Neural crest cell (in vitro differentiated cells): ENCODE results near the gene RMND5B. TPM values are rescaled to one million over a fixed set of nuclear protein-coding genes. Genes with fewer than 3 reads are reported as not detected.

Experiments used
- DNase-seq: peaks from one replicate; pipeline ENCODE4 v3.0.0; 2021; ENCODE audit warnings: low read depth, mixed read lengths, low spot score
- H3K27ac Mint-ChIP-seq: one replicate; pipeline ENCODE4 v1.8.0; 2021; ENCODE audit warnings: mild to moderate bottlenecking, mixed read lengths; ENCODE audit not compliant: unreplicated experiment
- H3K27me3 Mint-ChIP-seq: 2 replicates; pipeline ENCODE4 v1.8.0; 2021; ENCODE audit warnings: low read depth, mild to moderate bottlenecking, mixed read lengths
- H3K36me3 Mint-ChIP-seq: 2 replicates; pipeline ENCODE4 v1.8.0; 2021; ENCODE audit warnings: low read depth, mild to moderate bottlenecking, mixed read lengths
- H3K4me1 Mint-ChIP-seq: 2 replicates; pipeline ENCODE4 v1.8.0; 2021; ENCODE audit warnings: mixed read lengths
- H3K4me3 Mint-ChIP-seq: one replicate; pipeline ENCODE4 v1.8.0; 2021; ENCODE audit warnings: mild to moderate bottlenecking, mixed read lengths
- H3K9me3 Mint-ChIP-seq: 2 replicates; pipeline ENCODE4 v1.8.0; 2021; ENCODE audit warnings: mixed read lengths
- CTCF ChIP-seq: fragments of 200-600 bp; sonication (generic); conservative IDR thresholded peaks from 2 replicates; pipeline ENCODE4 v1.5.0; 2021; ENCODE audit warnings: antibody characterized with exemption, mild to moderate bottlenecking
- total RNA-seq: library from RNA; stranded (reverse); gene quantifications from 2 replicates; pipeline ENCODE4 v1.2.1, GENCODE V29; 2021

The RMND5B gene
- total RNA-seq, 1 donor from 2014 or later, result 43.5 TPM

GRCh38 chr5:178192244-178192643, 61.4 kb downstream of the RMND5B start:
- H3K4me1 Mint-ChIP-seq, result no peaks in the 10 kb centered on the region
- TF ChIP-seq CTCF, result no peak
- DNase-seq, result no peak
- H3K27ac Mint-ChIP-seq, result no peak overlapping the region
- H3K9me3 Mint-ChIP-seq, result peaks cover 2% of the 10 kb centered on the region
- H3K4me3 Mint-ChIP-seq, result no peak overlapping the region
- no peaks in the 10 kb centered on the region for H3K36me3 Mint-ChIP-seq
- H3K27me3 Mint-ChIP-seq, result peaks cover 7% of the 10 kb centered on the region

- no peaks in the 10 kb centered on the region for H3K4me1 Mint-ChIP-seq
- H3K36me3 Mint-ChIP-seq, result no peaks in the 10 kb centered on the region
- H3K9me3 Mint-ChIP-seq, result peaks cover 2% of the 10 kb centered on the region
- H3K4me3 Mint-ChIP-seq, result no peak overlapping the region
- DNase-seq, result no peak
- H3K27me3 Mint-ChIP-seq, result peaks cover 7% of the 10 kb centered on the region
- TF ChIP-seq CTCF, result no peak
- no peak overlapping the region for H3K27ac Mint-ChIP-seq
These were observed 62.0 kb downstream of the RMND5B start for GRCh38 chr5:178192787-178193186.

GRCh38 chr5:178193251-178193809, 62.5 kb downstream of the RMND5B start:
- no peak overlapping the region for H3K27ac Mint-ChIP-seq
- no peaks in the 10 kb centered on the region for H3K4me1 Mint-ChIP-seq
- no peak for TF ChIP-seq CTCF
- H3K4me3 Mint-ChIP-seq, result no peak overlapping the region
- no peaks in the 10 kb centered on the region for H3K36me3 Mint-ChIP-seq
- peaks cover 7% of the 10 kb centered on the region for H3K27me3 Mint-ChIP-seq
- DNase-seq, result no peak
- peaks cover 2% of the 10 kb centered on the region for H3K9me3 Mint-ChIP-seq

- Mint-ChIP-seq H3K27ac (no peak overlapping the region), H3K36me3 (no peaks in the 10 kb centered on the region), H3K9me3 (peaks cover 2% of the 10 kb centered on the region), H3K4me3 (no peak overlapping the region), H3K27me3 (peaks cover 7% of the 10 kb centered on the region), H3K4me1 (no peaks in the 10 kb centered on the region)
- no peak for TF ChIP-seq CTCF
- no peak for DNase-seq
These were observed 63.2 kb downstream of the RMND5B start for GRCh38 chr5:178194026-178194425.

- no peaks in the 10 kb centered on the region for H3K36me3 Mint-ChIP-seq
- no peak overlapping the region for H3K4me3 Mint-ChIP-seq
- no peak overlapping the region for H3K27ac Mint-ChIP-seq
- H3K27me3 Mint-ChIP-seq, result peaks cover 7% of the 10 kb centered on the region
- TF ChIP-seq CTCF, result no peak
- H3K9me3 Mint-ChIP-seq, result peaks cover 2% of the 10 kb centered on the region
- no peaks in the 10 kb centered on the region for H3K4me1 Mint-ChIP-seq
- no peak for DNase-seq
These were observed 65.5 kb downstream of the RMND5B start for GRCh38 chr5:178196281-178196812.
